GM19455 (cell line): Measurements from ENCODE around the gene CCDC97.
"Not testable (repeated sequence)": the region's sequence is repeated elsewhere in the genome, so short reads cannot be mapped to it uniquely, and the experiment has no call there.

Experiments
- ATAC-seq: cut with Tn5 transposase; IDR thresholded peaks from one replicate; pipeline ENCODE4 v1.9.1; 2021; ENCODE audit not compliant: unreplicated experiment

CCDC97 gene

GRCh38 chr19:41310033-41310831 is at the start of gene CCDC97:
Gene CCDC97, plus strand, starts transcription at chr19:41310172. Its CDS starts 139 bp downstream, at chr19:41310311.
- peak; percentile 64 for ATAC-seq

- ATAC-seq: no peak
Measured at GRCh38 chr19:41261474-41262190, 48.3 kb upstream of the CCDC97 start.

GRCh38 chr19:41263042-41263849 is 46.7 kb upstream of the CCDC97 start:
- ATAC-seq: peak; percentile 10

GRCh38 chr19:41263850-41264580 is 46.0 kb upstream of the CCDC97 start, which contains the start of gene HNRNPUL1:
Gene HNRNPUL1, plus strand, starts transcription at chr19:41264372. Its CDS starts 132 bp downstream, at chr19:41264504.
- peak; percentile 65 for ATAC-seq

GRCh38 chr19:41264581-41265394 is 45.2 kb upstream of the CCDC97 start:
- ATAC-seq: no peak

- ATAC-seq: no peak
Measured at GRCh38 chr19:41265395-41266153, 44.4 kb upstream of the CCDC97 start.

GRCh38 chr19:41269055-41269454 is 40.9 kb upstream of the CCDC97 start:
- ATAC-seq: no peak

- no peak for ATAC-seq
Measured at GRCh38 chr19:41269571-41269970, 40.4 kb upstream of the CCDC97 start.

- no peak for ATAC-seq
Measured at GRCh38 chr19:41273076-41273475, 36.9 kb upstream of the CCDC97 start.

- ATAC-seq: no peak
Measured at GRCh38 chr19:41274802-41275201, 35.2 kb upstream of the CCDC97 start.

GRCh38 chr19:41276231-41276630 is 33.7 kb upstream of the CCDC97 start:
- ATAC-seq: no peak

- no peak for ATAC-seq
Measured at GRCh38 chr19:41278478-41278877, 31.5 kb upstream of the CCDC97 start.

GRCh38 chr19:41288673-41289530 is 21.1 kb upstream of the CCDC97 start:
- no peak for ATAC-seq

- not testable (repeated sequence) for ATAC-seq
Measured at GRCh38 chr19:41289814-41290213, 20.2 kb upstream of the CCDC97 start.

- no peak for ATAC-seq
Measured at GRCh38 chr19:41294393-41294792, 15.6 kb upstream of the CCDC97 start.

GRCh38 chr19:41295499-41295898 is 14.5 kb upstream of the CCDC97 start:
- ATAC-seq: no peak

GRCh38 chr19:41296433-41296871 is 13.5 kb upstream of the CCDC97 start:
- no peak for ATAC-seq
